ENCODE results near the gene ARNT2.
"Not testable (repeated sequence)": the region's sequence is repeated elsewhere in the genome, so short reads cannot be mapped to it uniquely, and the experiment has no call there.

The ARNT2 gene

DNA sequence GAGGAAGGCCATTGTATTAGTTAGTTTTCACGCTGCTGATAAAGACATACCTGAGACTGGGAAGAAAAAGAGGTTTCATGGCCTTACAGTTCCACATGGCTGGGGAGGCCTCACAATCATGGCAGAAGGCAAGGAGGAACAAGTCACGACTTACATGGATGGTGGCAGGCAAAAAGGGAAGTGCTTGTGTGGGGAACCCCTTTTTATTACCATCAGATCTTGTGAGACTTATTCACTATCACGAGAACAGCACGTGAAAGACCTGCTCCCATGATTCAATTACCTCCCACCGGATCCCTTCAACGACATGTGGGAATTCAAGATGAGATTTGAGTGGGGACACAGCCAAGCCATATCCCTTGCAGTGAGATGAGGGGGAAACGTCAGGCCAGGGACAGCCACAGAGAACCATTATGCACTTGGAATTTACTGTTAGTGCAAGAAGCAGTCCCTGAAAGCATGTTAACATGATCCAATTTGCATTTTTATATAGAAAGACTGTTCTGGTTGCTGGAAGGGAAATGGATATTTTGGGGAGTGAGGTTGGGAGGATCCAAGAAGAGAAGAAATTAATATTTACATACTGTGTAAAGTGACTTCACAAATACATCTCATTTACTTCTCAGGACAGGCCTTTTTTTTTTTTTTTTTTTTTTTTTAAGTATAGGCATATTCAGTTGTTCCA is 87.1 kb downstream of the ARNT2 start:
- DNase-seq (ENCODE audit: low read depth), result no peak

DNA sequence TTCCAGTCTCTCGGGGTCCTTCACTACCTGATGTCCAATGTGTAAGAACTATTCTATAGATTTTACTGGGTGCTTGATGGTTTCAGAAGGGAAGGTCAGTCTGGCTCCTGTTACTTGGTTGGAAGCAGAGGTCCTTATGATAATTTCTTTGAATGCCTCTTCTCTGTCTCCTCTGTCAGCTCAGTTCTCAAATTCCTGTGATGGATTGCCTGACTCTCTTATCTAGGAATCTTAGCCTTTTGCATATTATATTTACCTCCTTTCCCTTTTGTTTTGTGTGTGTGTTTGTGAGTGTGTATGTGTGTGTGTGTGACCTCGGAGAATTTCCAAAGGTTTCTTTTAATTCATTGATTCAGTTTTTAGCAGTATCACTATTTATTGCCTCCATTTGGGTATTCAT is 88.2 kb downstream of the ARNT2 start:
- no peak for DNase-seq (ENCODE audit: low read depth)

DNA sequence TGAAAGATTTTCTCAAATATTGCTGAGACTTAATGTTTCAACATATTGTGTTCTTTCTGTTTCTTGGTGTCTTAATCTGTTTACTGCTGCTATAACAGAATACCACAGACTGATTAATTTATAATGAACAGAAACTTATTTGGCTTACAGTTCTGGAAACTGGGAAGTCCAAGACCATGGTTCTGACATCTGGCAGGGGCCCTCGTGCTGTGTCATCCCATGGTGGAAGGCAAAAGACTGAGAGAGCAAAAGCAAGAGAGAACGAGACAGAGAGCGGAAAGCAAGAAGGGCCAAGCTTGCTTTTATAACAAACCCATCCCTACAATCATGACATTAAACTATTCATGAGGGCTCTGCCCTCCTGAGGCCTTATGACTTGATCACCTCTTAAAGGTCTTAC is 88.7 kb downstream of the ARNT2 start:
- DNase-seq (ENCODE audit: low read depth), result no peak

DNA sequence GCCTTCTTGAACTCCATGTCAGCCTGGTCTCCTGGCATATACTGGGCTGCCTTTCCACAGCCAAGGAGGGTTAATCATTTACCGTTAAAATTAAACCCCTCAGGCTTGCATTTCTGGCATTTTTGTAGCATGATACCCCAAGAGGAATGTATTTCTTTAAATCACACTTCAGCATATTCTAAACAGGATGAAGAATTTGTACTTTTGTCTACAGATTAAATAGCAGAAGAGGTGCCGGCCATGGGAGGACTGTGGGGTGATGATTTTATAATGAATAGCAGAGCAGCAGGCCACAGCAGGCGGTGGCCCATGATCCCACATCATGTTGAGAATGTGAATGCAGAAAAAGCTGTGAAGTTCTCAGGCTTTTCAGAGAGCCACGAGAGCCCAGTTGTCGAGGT is 90.2 kb downstream of the ARNT2 start:
- no peak for DNase-seq (ENCODE audit: low read depth)

DNA sequence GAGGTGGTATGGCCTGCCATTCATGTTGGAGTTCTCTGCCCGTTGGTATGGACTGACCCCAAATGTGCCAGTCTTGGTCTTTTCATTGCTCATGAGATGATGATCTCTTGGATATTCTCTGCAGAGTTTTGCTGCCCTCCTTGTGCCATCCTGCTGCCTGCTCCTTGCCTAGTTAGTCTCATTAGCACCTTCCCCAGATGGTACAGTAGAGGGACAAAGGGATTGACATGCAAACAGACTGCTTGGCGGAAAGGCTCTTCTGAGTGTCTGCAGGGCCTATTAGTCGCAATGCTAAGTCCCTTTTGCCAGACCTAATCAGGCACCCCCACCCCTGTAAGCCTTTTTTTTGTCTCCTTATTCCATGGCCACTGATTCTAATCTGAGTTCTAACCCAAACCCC is 90.6 kb downstream of the ARNT2 start:
- no peak for DNase-seq (ENCODE audit: low read depth)

DNA sequence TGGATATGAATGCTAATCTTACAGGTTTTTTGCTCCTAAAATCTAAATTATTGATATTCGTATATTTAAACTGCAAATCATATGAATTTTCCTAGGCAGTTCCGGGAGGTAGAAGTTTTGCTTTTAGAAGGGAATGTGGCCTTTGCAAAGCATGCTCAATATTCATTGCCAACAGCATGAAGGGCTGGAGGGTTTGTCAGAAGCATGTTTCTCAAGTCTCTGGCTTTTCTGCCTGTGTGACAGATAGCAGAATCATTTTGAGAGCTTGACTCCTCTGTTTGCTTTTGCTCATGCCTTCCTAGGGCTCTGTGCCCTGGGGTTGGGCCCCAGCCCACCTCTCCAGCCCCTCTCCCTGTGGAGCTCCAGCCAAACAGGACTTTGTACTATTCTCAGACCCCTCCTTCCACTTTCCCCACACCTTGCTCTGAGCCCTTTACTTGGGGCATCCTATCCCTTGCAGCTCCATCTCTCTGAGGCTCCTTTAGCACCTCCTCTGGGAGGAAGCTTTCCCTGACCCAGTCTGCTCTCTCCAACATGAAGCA is 91.3 kb downstream of the ARNT2 start:
- no peak for DNase-seq (ENCODE audit: low read depth)

DNA sequence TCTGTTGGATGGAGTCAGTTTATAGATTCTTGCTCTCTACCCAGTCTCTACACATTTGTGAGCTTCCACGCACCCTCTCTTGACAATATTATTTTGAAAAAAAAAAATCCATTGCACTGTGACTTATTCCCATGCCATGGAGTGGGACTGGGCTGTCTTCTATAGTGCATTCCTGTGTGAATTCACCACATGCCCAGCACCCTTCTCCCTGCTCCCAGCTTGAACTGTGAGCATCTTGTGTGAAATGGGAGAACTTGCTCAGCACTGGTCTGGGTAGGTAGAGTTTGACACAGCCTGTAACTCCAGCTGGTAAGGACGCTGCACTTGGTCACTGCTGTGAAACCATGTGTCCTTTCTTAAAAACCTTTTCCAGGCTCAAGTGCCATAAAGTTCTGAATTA is 91.9 kb downstream of the ARNT2 start:
- no peak for DNase-seq (ENCODE audit: low read depth)

DNA sequence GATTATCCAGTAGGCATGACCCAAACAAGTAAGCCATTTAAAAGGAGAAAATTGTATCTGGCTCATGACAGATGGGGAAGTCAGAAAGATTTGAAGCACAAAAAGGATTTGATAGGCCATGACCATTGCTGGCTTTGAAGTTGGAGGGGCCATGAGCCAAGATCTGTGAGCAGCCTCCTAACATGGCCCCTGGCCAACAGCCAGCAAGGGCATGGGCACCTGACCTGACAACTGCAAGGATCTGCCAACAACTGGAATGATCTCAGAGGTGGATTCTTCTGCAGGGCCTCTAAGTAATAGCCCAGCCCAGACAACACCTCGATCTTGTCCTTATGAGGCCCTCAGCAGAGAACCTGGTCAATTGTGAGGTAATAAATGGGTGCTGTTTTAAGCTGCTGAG is 93.0 kb downstream of the ARNT2 start:
- DNase-seq (ENCODE audit: low read depth), result no peak

DNA sequence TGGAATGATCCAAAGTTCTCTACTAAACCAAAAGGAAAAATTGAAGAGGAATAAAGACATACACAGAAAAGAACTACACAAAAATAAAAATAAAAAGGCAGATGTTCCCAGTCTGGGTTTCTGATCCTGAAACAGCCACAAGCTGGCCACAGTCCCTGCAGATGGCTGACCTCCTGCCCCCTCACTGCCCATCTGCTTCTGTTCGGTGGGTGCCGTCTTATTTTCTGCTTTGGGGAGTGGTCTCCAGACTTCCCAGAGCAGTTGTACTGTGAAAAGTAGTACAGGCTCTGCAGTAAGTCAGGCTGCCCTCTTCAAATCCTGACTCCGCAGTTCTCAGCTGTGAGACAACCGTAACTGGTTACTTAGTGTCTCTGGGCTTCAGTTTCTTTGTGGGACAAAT is 94.5 kb downstream of the ARNT2 start:
- no peak for DNase-seq (ENCODE audit: low read depth)

DNA sequence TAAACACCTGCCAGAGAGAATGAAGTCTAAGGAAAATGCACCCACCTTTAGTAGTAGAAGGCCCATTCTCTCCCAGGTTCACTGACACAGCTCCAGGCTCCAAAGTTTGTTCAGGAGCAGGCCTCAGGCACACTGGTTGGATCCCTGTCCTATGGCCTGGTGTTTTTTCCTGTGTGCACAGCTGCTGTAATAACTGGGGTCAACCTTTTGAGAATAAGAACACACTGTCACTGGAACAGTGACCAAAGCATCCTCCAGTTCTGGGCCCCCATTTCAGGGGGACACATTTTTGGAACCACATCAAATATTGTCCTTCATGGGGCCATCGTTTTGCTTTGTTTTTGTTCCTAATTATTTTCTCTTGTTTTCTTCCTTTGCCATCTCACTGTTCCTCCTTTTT is 95.8 kb downstream of the ARNT2 start:
- no peak for DNase-seq (ENCODE audit: low read depth)

DNA sequence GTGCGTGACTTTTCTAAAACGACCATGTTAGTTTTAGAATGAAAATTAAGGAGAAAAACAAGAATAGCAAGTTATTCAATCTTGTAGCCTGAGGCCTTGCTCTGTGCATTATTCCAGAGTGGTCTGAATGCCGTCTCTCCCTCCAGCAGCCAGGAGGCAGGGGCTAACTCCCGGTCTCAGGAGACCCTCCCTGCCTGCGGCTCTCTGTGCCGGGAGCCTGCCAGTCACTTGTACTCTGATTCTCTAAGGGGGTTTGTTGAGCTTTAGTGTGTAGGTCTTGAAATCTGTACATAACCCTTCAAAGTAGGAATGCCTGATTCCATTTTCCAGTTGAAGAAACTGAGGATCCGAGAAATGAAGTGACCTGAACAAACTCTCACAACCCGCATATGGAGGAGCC is 97.3 kb downstream of the ARNT2 start:
- DNase-seq (ENCODE audit: low read depth), result no peak

DNA sequence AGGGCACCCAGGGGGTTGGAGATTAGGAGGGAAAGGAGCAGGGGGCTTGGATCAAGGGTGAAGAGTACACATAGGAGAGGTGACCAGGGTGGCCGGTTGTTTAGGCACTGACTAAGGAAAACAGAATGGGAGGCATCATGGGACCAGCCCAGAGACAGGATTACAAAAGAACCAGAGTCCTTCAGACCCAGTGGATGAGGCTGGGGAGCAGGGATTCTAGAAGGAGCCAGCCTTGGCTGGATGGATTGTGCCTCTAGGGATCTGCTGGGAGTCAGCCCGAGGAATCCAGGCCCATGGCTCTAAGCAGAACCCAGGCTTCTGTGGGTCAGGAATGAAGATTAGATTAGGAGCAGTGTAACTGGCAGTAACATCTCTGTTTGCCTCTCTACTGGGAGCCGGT is 98.6 kb downstream of the ARNT2 start:
- DNase-seq (ENCODE audit: low read depth), result no peak

DNA sequence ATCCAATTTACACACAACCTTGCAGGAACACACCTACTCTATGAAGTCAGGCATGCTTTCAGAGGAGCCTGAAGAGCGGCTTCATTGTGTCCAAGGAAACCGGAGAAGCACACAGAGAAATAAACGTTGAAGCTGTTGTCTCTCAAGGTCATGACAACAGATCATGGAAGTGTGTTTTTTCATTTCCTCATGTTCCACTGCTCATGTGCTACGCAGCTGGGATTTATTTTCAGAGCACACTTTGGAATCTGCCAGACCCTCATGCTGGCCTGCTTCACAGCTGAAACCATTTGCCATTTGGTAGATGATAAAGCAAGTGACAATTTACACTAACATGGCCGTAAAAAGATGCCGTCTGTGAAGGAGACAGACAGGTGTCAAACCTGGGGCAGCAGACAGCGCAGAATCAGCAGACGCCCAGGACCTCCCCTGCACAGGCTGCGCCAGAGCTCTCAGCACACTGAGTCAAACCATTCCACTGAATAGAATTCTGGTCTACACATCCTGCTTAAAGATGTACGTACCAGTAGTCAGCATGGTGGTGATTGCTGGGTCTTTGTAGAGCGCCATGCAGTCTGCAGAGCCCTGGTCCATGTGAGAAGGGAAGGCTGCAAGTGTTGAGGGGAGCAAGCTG is 99.3 kb downstream of the ARNT2 start:
- no peak for DNase-seq (ENCODE audit: low read depth)

DNA sequence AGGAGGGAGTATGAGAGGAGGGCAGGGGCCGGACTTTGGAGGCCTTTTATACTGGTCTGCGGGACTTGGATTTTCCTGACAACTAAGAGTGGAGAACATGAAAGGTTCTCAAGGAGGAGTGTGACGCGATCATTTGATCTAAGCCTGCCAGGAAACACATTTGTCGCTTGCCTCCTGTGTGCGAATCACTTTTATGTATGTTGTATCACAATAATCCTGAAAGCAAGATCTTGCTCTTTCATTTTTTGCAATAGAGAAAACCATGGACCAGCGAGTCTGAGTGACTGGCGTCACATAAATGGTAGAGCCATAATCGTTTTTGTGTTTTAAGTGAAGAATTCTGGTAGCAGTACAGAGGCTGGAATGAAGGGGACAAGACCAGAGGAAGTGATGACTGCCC is 100.7 kb downstream of the ARNT2 start:
- DNase-seq (ENCODE audit: low read depth), result no peak

DNA sequence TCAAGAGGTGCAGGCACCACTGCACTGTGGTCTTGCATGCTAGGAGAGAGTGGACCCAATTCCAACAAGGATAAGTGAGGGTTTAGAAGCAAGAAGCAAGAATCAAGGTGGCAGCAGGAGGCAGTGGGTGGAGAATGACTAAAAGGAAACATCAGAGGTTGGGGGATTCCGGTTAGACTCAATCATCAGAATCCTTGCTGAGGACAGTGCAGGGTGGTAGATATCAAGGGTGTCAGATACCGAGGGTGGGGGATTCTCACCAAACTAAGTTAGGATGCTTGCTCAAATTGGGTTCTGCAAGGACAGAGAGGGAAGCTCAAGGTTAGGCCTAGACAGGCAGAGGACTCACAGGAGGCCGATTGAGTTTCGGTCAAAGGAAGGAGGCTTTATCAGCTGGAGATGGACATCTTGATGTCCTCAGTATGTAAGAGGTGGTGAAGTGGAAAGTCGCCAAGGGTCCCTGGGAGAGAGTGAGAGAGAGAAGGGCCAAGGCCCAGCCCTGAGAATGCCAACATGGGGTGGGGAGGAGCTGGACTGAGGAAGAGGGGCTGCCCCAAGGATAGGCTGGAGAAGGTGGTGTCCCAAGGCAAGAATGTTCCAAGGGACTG is 102.2 kb downstream of the ARNT2 start:
- no peak for DNase-seq (ENCODE audit: low read depth)

DNA sequence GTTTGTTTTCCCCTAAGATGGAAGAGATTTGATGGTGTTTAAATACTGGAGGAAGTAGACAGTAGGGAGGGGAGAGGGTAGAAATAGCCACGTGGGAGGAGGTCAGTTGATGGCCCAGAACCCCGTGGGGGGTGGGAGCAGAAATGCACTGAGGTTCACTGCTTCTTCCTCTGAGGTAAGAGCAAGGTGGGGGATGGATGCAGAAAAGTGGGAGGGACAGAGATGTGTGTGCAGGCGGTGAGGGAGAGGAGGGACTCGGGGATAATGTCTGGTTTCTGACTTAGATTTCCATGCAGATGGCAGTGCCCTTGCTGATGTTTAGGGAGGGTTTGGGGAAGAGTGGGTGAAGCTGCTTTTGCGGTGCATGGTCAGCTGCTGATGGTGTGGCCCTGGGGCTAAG is 102.9 kb downstream of the ARNT2 start:
- DNase-seq (ENCODE audit: low read depth), result no peak

DNA sequence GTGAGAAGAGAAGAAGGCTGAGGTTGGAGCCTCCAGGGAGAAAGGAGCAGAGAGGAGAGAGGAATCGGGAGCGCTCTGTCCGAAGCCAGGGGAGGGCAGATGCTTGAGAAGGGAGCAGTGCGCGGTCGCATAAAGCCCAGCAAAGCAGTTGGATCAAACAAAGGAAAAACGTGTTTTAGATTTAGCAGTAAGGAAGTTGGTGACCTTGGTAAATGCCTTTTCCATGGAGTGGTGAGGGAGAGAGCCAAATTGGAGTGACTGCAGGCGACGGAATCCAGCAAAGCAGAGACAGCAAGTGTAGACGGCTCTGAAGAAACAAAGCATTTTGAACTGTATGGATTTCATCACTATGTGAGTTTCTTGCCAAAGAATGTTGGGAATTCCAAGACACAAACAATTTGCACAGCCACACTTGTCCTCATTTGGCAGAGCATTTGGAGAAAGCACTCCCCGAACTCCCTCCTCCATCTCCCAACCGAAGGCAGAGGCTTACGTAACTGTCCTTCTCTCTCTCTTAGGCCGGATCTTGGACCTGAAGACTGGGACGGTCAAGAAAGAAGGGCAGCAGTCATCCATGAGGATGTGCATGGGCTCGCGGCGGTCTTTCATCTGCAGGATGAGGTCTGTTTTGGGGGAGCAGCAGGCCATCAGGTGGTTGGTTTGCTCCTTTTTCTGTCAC is 103.6 kb downstream of the ARNT2 start:
- no peak for DNase-seq (ENCODE audit: low read depth)

DNA sequence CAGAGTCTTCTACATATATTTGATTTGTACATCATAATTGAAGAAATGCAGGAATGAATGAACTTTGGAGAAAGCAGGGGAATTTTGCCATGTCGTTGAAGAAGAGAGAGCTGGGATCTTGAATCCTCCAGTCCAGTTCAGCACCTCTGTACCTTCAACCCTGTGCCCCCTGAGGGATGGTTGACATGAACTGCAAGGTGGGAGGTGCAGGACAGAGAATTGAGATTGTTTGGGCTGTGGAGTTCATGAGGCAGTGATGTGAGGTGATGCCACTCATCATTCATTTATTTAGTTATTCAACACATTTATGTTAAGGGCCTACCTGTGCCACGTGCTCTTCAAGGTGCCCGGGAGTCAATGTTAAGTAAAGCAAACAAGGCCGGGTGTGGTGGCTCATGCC is 104.6 kb downstream of the ARNT2 start:
- DNase-seq (ENCODE audit: low read depth), result no peak

DNA sequence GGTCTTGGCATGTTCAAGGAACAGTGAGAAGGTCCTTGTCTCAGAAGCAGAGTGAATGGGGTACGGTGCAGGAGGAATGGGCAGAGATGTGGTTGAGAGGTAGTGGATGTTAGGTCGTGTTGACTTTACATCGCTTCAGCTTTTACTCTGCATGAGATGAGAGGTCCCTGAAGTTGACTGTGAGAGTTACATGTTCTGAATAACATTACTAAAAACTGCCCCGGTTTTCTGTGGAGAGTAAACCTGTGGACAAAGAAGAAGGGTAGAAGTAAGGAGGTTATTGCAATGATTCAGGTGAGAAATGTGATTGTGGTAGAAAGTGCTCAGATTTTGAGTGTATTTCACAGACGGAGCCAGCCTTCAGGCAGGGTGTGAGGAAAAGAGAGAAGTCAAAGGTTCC is 105.6 kb downstream of the ARNT2 start:
- DNase-seq (ENCODE audit: low read depth), result no peak

DNA sequence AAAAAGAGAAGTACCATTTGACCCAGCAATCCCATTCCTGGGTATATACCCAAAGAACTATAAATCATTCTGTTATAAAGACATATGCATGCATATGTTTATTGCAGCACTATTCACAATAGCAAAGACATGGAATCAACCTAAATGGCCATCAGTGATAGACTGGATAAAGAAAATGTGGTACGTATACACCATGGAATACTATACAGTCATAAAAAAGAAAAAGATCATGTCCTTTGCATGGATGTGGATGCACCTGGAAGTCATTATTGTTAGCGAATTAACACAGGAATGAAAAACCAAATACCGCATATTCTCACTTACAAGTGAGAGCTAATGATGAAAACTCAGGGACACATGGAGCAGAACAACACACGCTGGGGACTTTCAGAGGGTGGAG is 106.8 kb downstream of the ARNT2 start:
- not testable (repeated sequence) for DNase-seq (ENCODE audit: low read depth)

DNA sequence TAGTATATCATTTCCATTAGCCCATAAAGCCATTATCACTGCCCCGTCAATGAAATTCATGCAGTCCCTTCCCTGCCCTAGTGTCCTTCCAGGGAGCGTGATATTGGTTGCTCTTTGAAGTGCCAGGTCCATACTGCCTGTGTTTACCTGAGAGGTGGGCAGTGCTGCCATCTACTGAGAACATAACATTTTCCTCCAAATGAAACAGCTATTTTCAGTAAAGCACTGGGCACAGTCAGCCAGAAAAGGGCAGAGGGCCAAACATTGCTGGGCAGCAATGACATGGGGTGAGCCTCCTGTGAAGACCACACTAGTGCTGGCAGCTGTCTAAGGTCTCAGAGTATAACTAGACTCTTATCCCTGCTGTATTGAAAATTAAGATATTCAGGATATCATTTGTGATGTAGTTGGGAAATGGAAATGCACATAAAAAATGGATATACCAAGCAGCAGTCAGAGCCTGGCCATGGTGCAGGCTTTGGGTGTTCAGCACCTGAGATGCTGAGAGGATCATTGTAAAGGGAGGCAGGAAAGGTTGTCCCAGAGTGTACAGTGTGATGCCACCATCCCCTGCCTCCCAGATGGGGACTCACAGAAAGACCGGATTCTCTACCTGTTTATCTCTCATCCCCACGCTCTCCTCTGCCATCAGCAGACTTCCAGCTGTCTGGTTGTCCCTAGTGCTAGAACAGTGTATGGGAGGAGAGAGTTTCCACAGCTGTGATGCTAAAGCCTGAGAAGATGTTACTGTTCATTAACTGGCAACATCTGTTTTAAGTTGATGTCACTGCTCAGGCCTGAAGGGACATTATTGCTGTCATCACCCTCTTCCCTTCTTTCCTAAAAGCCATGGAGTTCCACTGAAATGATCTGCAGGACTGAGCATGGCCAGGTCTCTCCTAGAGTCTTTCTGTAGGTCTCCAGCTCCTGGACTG is 108.8 kb downstream of the ARNT2 start:
- no peak for DNase-seq (ENCODE audit: low read depth)

All from stimulated activated CD8-positive, alpha-beta memory T cell treated with anti-CD3 and anti-CD28 coated beads, Interleukin-15, amount 100 ng/mL, for 1 hour (primary cell).